B cell (primary cell): Measurements from ENCODE around the gene MIP. TPM values are rescaled to one million over a fixed set of nuclear protein-coding genes. Genes with fewer than 3 reads are reported as not detected.
"Not testable (repeated sequence)": the region's sequence is repeated elsewhere in the genome, so short reads cannot be mapped to it uniquely, and the experiment has no call there.

Experiments
- ATAC-seq: fragments of 200-7000 bp; cut with Tn5 transposase; one replicate; pipeline ENCODE4 v1.10.0; 2021; ENCODE audit warnings: low read depth, mild to moderate bottlenecking, moderate number of reproducible peaks, moderate library complexity
- CTCF ChIA-PET: fragments of 350-600 bp; sonication (Branson Sonifier 250); formaldehyde crosslinking; loops from one replicate; lab custom pipeline; 2021; ENCODE audit warnings: antibody characterized with exemption, inconsistent platforms; lab: Charles Lee
- POLR2A ChIA-PET: fragments of 350-600 bp; sonication (Branson Sonifier 250); formaldehyde crosslinking; loops from one replicate; lab custom pipeline; 2021; ENCODE audit warnings: antibody characterized with exemption; lab: Charles Lee
- DNase-seq: peaks from one replicate; pipeline ENCODE4 v3.0.0; 2013
- H2AFZ ChIP-seq: 2 replicates; pipeline ENCODE4 v1.6.1; 2012; ENCODE audit warnings: mild to moderate bottlenecking, low read depth, low read length; ENCODE audit not compliant: insufficient read depth, poor library complexity, severe bottlenecking
- H3K27ac ChIP-seq, 2 donors: 1 replicate in 1 of 2; 2 replicates in 1 of 2; pipeline ENCODE4 v1.5.1; 2012 to 2013; ENCODE audit warnings: low read length in 2 of 2, mild to moderate bottlenecking in 2 of 2, moderate library complexity in 1 of 2
- H3K27me3 ChIP-seq, 4 experiments: fragments of 200-600 bp in 1 of 4; sonication (generic) in 1 of 4; replicated peaks in 1 of 4; 1 replicate in 2 of 4; 2 replicates in 2 of 4; pipeline versions ENCODE4 v1.6.1 to v1.7.0; 2013 to 2016; ENCODE audit warnings: low read length in 3 of 4, mild to moderate bottlenecking in 2 of 4, mixed read lengths in 1 of 4, moderate library complexity in 1 of 4; ENCODE audit not compliant: insufficient read depth in 4 of 4, control insufficient read depth in 3 of 4; ENCODE audit errors: control extremely low read depth in 1 of 4
- H3K36me3 ChIP-seq, 2 experiments: replicated peaks in 1 of 2; 1 replicate in 1 of 2; 2 replicates in 1 of 2; pipeline versions ENCODE4 v1.6.1 to v1.7.1; 2013; ENCODE audit warnings: low read length in 1 of 2; ENCODE audit not compliant: insufficient read depth in 2 of 2, control insufficient read depth in 1 of 2; ENCODE audit errors: control extremely low read depth in 1 of 2, extremely low read depth in 1 of 2
- H3K4me1 ChIP-seq, 2 donors: fragments of 200-600 bp in 1 of 2; sonication (generic) in 1 of 2; 1 replicate in 1 of 2; 2 replicates in 1 of 2; pipeline versions ENCODE4 v1.5.1 to v1.6.1; 2013 to 2017; ENCODE audit warnings: low read length in 2 of 2; ENCODE audit not compliant: control insufficient read depth in 2 of 2, insufficient read depth in 2 of 2
- H3K4me2 ChIP-seq: replicated peaks from 2 replicates; pipeline ENCODE3; 2012; ENCODE audit warnings: mild to moderate bottlenecking, low read depth, low read length; ENCODE audit not compliant: poor library complexity, severe bottlenecking
- H3K4me3 ChIP-seq, 5 experiments: fragments of 200-600 bp in 1 of 5; sonication (generic) in 1 of 5; 1 replicate in 3 of 5; 2 replicates in 2 of 5; pipeline versions ENCODE4 v1.5.1 to v1.7.0; 2011 to 2016; ENCODE audit warnings: low read length in 4 of 5, mild to moderate bottlenecking in 4 of 5, low read depth in 2 of 5, control low read depth in 1 of 5, moderate library complexity in 1 of 5; ENCODE audit not compliant: insufficient read depth in 1 of 5; ENCODE audit errors: control extremely low read depth in 1 of 5, extremely low read depth in 1 of 5
- H3K79me2 ChIP-seq: fragments of 200-600 bp; sonication (generic); one replicate; pipeline ENCODE4 v1.6.0; 2016; ENCODE audit warnings: low read length; ENCODE audit not compliant: control insufficient read depth, insufficient read depth
- H3K9ac ChIP-seq: fragments of 200-600 bp; sonication (generic); 2 replicates; pipeline ENCODE4 v1.6.1; 2017; ENCODE audit warnings: mild to moderate bottlenecking, low read length, moderate library complexity
- H3K9me3 ChIP-seq, 3 donors: one replicate each; pipeline versions ENCODE4 v1.6.1 to v1.7.1; 2013; ENCODE audit warnings: low read length in 2 of 3; ENCODE audit not compliant: control insufficient read depth in 2 of 3, insufficient read depth in 1 of 3; ENCODE audit errors: control extremely low read depth in 1 of 3
- H4K20me1 ChIP-seq: 2 replicates; pipeline ENCODE4 v1.6.0; 2012; ENCODE audit warnings: mild to moderate bottlenecking, low read length; ENCODE audit not compliant: insufficient read depth, control insufficient read depth, poor library complexity, severe bottlenecking
- H3K27ac Mint-ChIP-seq: one replicate; pipeline ENCODE4 v1.8.0; 2021; ENCODE audit warnings: mixed read lengths
- H3K27me3 Mint-ChIP-seq: one replicate; pipeline ENCODE4 v1.8.0; 2021; ENCODE audit warnings: mixed read lengths
- H3K4me1 Mint-ChIP-seq: one replicate; pipeline ENCODE4 v1.8.0; 2021; ENCODE audit warnings: mixed read lengths
- H3K4me3 Mint-ChIP-seq: one replicate; pipeline ENCODE4 v1.8.0; 2021; ENCODE audit warnings: mixed read lengths
- H3K9me3 Mint-ChIP-seq: one replicate; pipeline ENCODE4 v1.8.0; 2022; ENCODE audit warnings: mixed read lengths; ENCODE audit not compliant: insufficient read depth
- EZH2 ChIP-seq: IDR thresholded peaks from 2 replicates; pipeline ENCODE4 v1.6.1; 2012; ENCODE audit warnings: borderline replicate concordance, low read depth, mild to moderate bottlenecking, moderate library complexity, low read length; ENCODE audit not compliant: insufficient read depth, poor library complexity, severe bottlenecking
- WGBS: methylation state at CpG from one replicate; pipeline ENCODE4 v1.1.5; 2013; ENCODE audit warnings: missing lambda C conversion rate; ENCODE audit not compliant: insufficient coverage; 5-methylcytosine and 5-hydroxymethylcytosine counted together
- intact Hi-C: fragments of 100-400 bp; cut with micrococcal nuclease; formaldehyde crosslinking; loops from one replicate; pipeline ENCODE4 v1.10.0; 2022
- polyA plus RNA-seq: library from polyadenylated mRNA; depleted of rRNA; stranded (reverse); fragments of >200 nt; gene quantifications from 2 replicates; pipeline ENCODE4 v1.2.3, GENCODE V29; 2012
- total RNA-seq, 2 donors: library from RNA; stranded (reverse); fragments of 120-200 nt in 1 of 2; gene quantifications; 1 replicate in 1 of 2; 2 replicates in 1 of 2; pipeline versions ENCODE4 v1.2.3 to v1.2.4, GENCODE V29; 2013 to 2022
- TF ChIP-seq, protein P1 (sequence below): fragments of 200-600 bp; IDR thresholded peaks from one replicate; pipeline ENCODE4 v1.8.0; 2022; ENCODE audit warnings: antibody characterized with exemption, mild to moderate bottlenecking

The MIP gene
- total and polyA plus RNA-seq, 2 donors (not counting 1 experiment from before 2014, with no cell fraction given): not detected

DNA sequence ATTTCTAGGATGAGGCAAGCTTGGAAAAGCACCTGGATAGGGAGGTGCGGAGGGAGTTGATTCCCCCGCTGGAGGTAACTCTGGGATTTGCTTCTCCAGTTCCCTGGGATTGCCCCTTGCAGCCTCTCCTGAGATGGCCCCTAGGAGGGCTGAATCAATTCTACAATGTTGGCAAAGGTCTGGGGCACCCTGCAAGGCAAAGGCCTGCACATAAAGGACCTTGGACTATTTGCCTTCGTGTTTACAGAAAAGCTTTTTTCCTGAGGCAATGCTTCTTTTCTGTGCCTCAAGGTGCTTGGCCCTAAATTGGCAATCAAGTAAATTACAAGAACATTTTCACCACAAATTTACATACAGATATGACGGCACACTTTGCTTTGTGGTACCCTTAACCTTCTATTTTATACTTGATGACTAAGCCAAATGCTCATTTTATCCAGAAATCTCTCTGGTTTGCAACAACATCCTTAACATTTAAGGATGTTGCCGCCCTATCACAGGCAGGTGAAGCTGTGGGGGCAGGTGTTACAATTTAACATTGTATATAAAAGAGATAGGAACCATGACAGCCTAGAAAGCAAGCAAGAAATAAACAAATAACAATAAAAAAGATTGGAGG is 45.5 kb downstream of the MIP start:
- Histone ChIP-seq H3K4me3 (no peak overlapping the region), H4K20me1 (no peaks in the 10 kb centered on the region), H3K36me3 (no peaks in the 10 kb centered on the region), H3K9ac (no peak overlapping the region), H3K9me3 (no peaks in the 10 kb centered on the region), H3K27me3 (no peaks in the 10 kb centered on the region), H3K4me2 (no peak overlapping the region), H3K27ac (no peak overlapping the region), H3K79me2 (no peaks in the 10 kb centered on the region), H3K4me1 (no peaks in the 10 kb centered on the region), H2AFZ (no peak overlapping the region)
- no peak for ATAC-seq
- CTCF ChIA-PET: no interaction called here
- intact Hi-C loops: no loop called here
- 96% methylated on average over 4 of the region's 5 CpGs for WGBS
- Mint-ChIP-seq H3K4me1 (no peaks in the 10 kb centered on the region), H3K4me3 (no peak overlapping the region), H3K27me3 (no peaks in the 10 kb centered on the region), H3K27ac (no peak overlapping the region), H3K9me3 (no peaks in the 10 kb centered on the region)
- POLR2A ChIA-PET: no interaction called here
- no peak for TF ChIP-seq EZH2
- TF ChIP-seq, protein P1, sequence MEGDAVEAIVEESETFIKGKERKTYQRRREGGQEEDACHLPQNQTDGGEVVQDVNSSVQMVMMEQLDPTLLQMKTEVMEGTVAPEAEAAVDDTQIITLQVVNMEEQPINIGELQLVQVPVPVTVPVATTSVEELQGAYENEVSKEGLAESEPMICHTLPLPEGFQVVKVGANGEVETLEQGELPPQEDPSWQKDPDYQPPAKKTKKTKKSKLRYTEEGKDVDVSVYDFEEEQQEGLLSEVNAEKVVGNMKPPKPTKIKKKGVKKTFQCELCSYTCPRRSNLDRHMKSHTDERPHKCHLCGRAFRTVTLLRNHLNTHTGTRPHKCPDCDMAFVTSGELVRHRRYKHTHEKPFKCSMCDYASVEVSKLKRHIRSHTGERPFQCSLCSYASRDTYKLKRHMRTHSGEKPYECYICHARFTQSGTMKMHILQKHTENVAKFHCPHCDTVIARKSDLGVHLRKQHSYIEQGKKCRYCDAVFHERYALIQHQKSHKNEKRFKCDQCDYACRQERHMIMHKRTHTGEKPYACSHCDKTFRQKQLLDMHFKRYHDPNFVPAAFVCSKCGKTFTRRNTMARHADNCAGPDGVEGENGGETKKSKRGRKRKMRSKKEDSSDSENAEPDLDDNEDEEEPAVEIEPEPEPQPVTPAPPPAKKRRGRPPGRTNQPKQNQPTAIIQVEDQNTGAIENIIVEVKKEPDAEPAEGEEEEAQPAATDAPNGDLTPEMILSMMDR: no peak
- DNase-seq: no peak

DNA sequence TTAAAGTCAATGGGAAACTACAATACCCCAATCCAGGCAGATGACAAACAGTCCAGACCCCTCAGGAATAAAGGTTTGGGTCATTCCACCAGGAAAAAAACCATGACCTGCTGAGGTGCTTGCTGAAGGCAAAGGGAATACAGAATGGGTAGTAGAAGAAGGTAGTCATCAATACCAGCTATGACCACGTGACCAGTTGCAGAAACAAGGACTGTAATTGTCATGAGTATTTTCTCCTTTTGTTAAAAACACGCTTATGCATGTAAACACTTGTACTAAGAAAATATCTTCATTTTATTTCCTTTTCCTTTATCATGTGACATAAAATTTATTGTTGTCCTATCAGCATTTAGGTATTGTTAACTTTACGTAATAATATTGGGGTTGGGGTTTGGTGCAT is 50.2 kb downstream of the MIP start:
- DNase-seq, H3K9me3 Mint-ChIP-seq, CTCF ChIA-PET, H3K36me3 ChIP-seq, H3K9me3 ChIP-seq, H3K27ac ChIP-seq, H3K27me3 Mint-ChIP-seq, H3K79me2 ChIP-seq, H4K20me1 ChIP-seq, intact Hi-C loops, H2AFZ ChIP-seq, H3K4me1 Mint-ChIP-seq, H3K9ac ChIP-seq, H3K4me2 ChIP-seq, H3K4me3 ChIP-seq, H3K27me3 ChIP-seq, H3K4me3 Mint-ChIP-seq, H3K4me1 ChIP-seq, H3K27ac Mint-ChIP-seq, POLR2A ChIA-PET, ATAC-seq: not testable (repeated sequence)
- 40% methylated on average over 1 of the region's 3 CpGs for WGBS

DNA sequence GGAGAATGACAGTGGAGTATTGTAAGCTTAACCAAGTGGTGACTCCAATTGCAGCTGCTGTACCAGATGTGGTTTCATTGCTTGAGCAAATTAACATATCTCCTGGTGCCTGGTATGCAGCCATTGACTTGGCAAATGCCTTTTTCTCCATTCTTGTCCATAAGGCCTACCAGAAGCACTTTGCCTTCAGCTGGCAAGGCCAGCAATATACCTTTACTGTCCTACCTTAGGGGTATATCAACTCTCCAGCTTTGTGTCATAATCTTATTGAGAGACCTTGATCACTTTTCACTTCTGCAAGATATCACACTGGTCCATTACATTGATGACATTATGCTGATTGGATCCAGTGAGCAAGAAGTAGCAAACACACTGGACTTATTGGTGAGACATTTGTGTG is 52.8 kb downstream of the MIP start:
- H3K27ac Mint-ChIP-seq, CTCF ChIA-PET, H3K4me1 ChIP-seq, ATAC-seq, H3K4me3 ChIP-seq, H3K27ac ChIP-seq, H3K4me1 Mint-ChIP-seq, H4K20me1 ChIP-seq, H3K27me3 ChIP-seq, H3K4me3 Mint-ChIP-seq, H3K79me2 ChIP-seq, DNase-seq, H3K9me3 Mint-ChIP-seq, H3K27me3 Mint-ChIP-seq, H3K4me2 ChIP-seq, H3K9ac ChIP-seq, H3K9me3 ChIP-seq, H2AFZ ChIP-seq, H3K36me3 ChIP-seq, intact Hi-C loops, POLR2A ChIA-PET: not testable (repeated sequence)
